OCI-LY7 (cell line): Measurements from ENCODE around the gene PRR18. TPM values are rescaled to one million over a fixed set of nuclear protein-coding genes. Genes with fewer than 3 reads are reported as not detected.
A peak's percentile ranks its signal among the peaks of the same experiment; 100 is the strongest.

ENCODE experiments used
- BruUV-seq: library from RNA; stranded (reverse); fragments of 400-500 nt; replicated peaks from 2 replicates; lab custom pipeline; 2021; lab: Mats Ljungman, UMichigan
- CTCF ChIA-PET: fragments of 300-600 bp; sonication (Branson Sonifier 250); formaldehyde crosslinking; loops from one replicate; lab custom pipeline; 2022; ENCODE audit warnings: antibody characterized with exemption; ENCODE audit not compliant: unreplicated experiment; lab: Charles Lee
- POLR2A ChIA-PET: fragments of 300-600 bp; sonication (Branson Sonifier 250); formaldehyde crosslinking; loops from one replicate; lab custom pipeline; 2022; ENCODE audit warnings: antibody characterized with exemption; lab: Charles Lee
- DNase-seq: peaks from one replicate; pipeline ENCODE4 v3.0.0-alpha.2; 2015; ENCODE audit warnings: low spot score
- H2AFZ ChIP-seq: fragments of 200-600 bp; sonication (generic), shearing (Covaris generic); 2 replicates; pipeline ENCODE4 v1.6.1; 2014; ENCODE audit warnings: mild to moderate bottlenecking, antibody characterized with exemption, low read length, moderate library complexity
- H3K27ac ChIP-seq: fragments of 200-600 bp; sonication (generic); 2 replicates; pipeline ENCODE4 v1.5.1; 2014; ENCODE audit warnings: mixed run types, low read depth, mild to moderate bottlenecking, moderate library complexity, low read length, inconsistent platforms; ENCODE audit not compliant: poor library complexity, severe bottlenecking
- H3K36me3 ChIP-seq: fragments of 200-600 bp; sonication (generic); 2 replicates; pipeline ENCODE4 v1.6.1; 2014; ENCODE audit warnings: mild to moderate bottlenecking, antibody characterized with exemption, low read length, moderate library complexity, mixed read lengths; ENCODE audit not compliant: insufficient read depth
- H3K4me1 ChIP-seq: fragments of 200-600 bp; sonication (generic); 2 replicates; pipeline ENCODE4 v1.5.1; 2014; ENCODE audit warnings: mild to moderate bottlenecking, low read length; ENCODE audit not compliant: insufficient read depth, poor library complexity, severe bottlenecking
- H3K4me2 ChIP-seq: fragments of 200-600 bp; sonication (generic); 2 replicates; pipeline ENCODE4 v1.6.1; 2014; ENCODE audit warnings: mild to moderate bottlenecking, low read length
- H3K4me3 ChIP-seq: fragments of 200-600 bp; sonication (generic); 2 replicates; pipeline ENCODE4 v1.5.1; 2014; ENCODE audit warnings: mild to moderate bottlenecking, low read depth, low read length; ENCODE audit not compliant: poor library complexity, severe bottlenecking
- H3K79me2 ChIP-seq: fragments of 200-600 bp; sonication (generic); 2 replicates; pipeline ENCODE4 v1.6.1; 2016; ENCODE audit warnings: low read depth, mild to moderate bottlenecking, low read length, moderate library complexity, mixed read lengths; ENCODE audit not compliant: insufficient read depth
- H3K9me2 ChIP-seq: fragments of 200-600 bp; sonication (generic); 2 replicates; pipeline ENCODE4 v1.6.1; 2016; ENCODE audit warnings: mild to moderate bottlenecking, low read length, mixed read lengths; ENCODE audit not compliant: insufficient read depth
- H3K9me3 ChIP-seq: fragments of 200-600 bp; sonication (generic); 2 replicates; pipeline ENCODE4 v1.6.1; 2014; ENCODE audit warnings: mild to moderate bottlenecking, mixed run types, low read length, mixed read lengths
- H4K20me1 ChIP-seq: fragments of 200-600 bp; sonication (generic); 2 replicates; pipeline ENCODE4 v1.6.1; 2014; ENCODE audit warnings: mild to moderate bottlenecking, antibody characterized with exemption, low read length, moderate library complexity, mixed read lengths; ENCODE audit not compliant: insufficient read depth
- EZH2phosphoT487 ChIP-seq: fragments of 200-600 bp; sonication (generic); IDR thresholded peaks from 2 replicates; pipeline ENCODE4 v1.6.1; 2018; ENCODE audit warnings: low read depth, borderline replicate concordance, mild to moderate bottlenecking, mixed run types, antibody characterized with exemption, low read length, moderate library complexity, mixed read lengths
- intact Hi-C: fragments of 100-400 bp; cut with micrococcal nuclease; formaldehyde crosslinking; loops from one replicate; pipeline ENCODE4 v1.10.0; 2022; ENCODE audit not compliant: unreplicated experiment
- total RNA-seq, 2 experiments: library from RNA; depleted of rRNA in 1 of 2; stranded (reverse); fragments of >200 nt in 1 of 2; shearing (Covaris generic) in 1 of 2; gene quantifications; 2 replicates each; pipeline ENCODE4 v1.2.3, GENCODE V29; 2014 to 2022
- TF ChIP-seq, protein P1 (sequence below): fragments of 200-600 bp; sonication (generic); conservative IDR thresholded peaks from 2 replicates; pipeline ENCODE4 v1.5.1; 2014; ENCODE audit warnings: mild to moderate bottlenecking, antibody characterized with exemption, low read length, moderate library complexity, mixed read lengths

PRR18 gene
- total RNA-seq, 2 experiments from 2014 or later, result 0.13 to 0.38 TPM

DNA sequence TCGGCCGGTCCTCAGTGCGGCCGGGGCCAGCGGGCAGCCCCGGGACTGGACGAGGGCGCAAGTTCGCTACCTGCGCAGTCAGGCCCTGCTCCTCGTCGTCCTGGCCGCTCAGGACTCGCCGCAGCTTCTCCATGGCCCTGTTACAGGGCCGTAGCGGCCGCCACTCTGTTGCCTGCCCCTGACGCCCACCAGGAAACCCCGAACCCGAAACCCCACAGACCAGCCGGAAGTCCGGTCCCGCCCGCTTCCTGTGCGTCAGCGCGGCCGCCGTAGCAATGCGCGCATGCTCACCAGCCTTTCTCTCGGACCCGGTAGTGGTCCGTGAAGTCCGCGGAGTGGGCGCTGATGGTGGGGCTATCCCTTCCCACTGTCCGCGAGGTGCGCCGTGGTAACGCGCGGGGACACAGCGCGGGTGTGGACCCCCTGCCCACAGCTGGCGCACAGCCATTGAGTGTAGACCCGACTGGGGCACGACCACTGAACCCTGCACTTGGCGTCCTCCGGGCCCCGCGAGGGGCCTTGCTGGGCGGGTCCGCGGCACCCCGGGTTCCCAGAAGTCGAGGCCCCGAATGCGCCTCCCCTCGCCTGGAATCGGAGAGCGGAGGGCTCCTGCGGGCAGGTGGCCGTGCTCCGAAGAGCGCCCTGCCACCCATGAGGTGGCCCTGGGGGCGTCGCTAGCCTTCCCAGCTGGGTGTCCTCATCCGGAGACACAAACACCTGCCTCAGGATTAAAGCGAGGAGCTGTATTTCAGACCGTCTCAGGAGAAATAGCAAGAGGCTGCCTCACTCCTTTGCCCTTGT is 34.4 kb upstream of the PRR18 start, which contains the start of gene SFT2D1:
Gene SFT2D1, minus strand, starts transcription at position 197 of the 801 bp plus-strand sequence. Its CDS starts 64 bp downstream, at position 133.
- no peaks in the 10 kb centered on the region for H3K9me2 ChIP-seq
- H3K9me3 ChIP-seq, result no peaks in the 10 kb centered on the region
- H3K4me2 ChIP-seq, result peak within 1 kb of the TSS; percentile 66
- no peak for TF ChIP-seq EZH2phosphoT487
- TF ChIP-seq, protein P1, sequence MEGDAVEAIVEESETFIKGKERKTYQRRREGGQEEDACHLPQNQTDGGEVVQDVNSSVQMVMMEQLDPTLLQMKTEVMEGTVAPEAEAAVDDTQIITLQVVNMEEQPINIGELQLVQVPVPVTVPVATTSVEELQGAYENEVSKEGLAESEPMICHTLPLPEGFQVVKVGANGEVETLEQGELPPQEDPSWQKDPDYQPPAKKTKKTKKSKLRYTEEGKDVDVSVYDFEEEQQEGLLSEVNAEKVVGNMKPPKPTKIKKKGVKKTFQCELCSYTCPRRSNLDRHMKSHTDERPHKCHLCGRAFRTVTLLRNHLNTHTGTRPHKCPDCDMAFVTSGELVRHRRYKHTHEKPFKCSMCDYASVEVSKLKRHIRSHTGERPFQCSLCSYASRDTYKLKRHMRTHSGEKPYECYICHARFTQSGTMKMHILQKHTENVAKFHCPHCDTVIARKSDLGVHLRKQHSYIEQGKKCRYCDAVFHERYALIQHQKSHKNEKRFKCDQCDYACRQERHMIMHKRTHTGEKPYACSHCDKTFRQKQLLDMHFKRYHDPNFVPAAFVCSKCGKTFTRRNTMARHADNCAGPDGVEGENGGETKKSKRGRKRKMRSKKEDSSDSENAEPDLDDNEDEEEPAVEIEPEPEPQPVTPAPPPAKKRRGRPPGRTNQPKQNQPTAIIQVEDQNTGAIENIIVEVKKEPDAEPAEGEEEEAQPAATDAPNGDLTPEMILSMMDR, result no peak
- peaks cover 24% of the 10 kb centered on the region for H3K36me3 ChIP-seq
- peak within 1 kb of the TSS; percentile 65 for H2AFZ ChIP-seq
- H3K27ac ChIP-seq, result peak within 1 kb of the TSS; percentile 65
- H3K79me2 ChIP-seq, result peaks cover 52% of the 10 kb centered on the region
- ChIA-PET POLR2A (interaction anchor here (0.5 to 1.2 kb wide), 15 partner anchors 9 to 1391 kb away, joined by 3 to 5 read pairs (median 3); no protein-coding TSS in a partner anchor), CTCF (interaction anchor here (1.1 kb wide), 2 partner anchors 29 to 39 kb away, joined by 3 to 4 read pairs; no protein-coding TSS in a partner anchor)
- no TSS peak for BruUV-seq
- peak within 1 kb of the TSS; percentile 97 for H3K4me3 ChIP-seq
- DNase-seq, result peak; percentile 90
- intact Hi-C loops, result loop anchor here (1.0 to 10.0 kb wide), 3 partner anchors 41 to 612 kb away; partner anchors contain the start of gene RNASET2
- peaks cover 6% of the 10 kb centered on the region for H4K20me1 ChIP-seq
- peaks cover 25% of the 10 kb centered on the region for H3K4me1 ChIP-seq

DNA sequence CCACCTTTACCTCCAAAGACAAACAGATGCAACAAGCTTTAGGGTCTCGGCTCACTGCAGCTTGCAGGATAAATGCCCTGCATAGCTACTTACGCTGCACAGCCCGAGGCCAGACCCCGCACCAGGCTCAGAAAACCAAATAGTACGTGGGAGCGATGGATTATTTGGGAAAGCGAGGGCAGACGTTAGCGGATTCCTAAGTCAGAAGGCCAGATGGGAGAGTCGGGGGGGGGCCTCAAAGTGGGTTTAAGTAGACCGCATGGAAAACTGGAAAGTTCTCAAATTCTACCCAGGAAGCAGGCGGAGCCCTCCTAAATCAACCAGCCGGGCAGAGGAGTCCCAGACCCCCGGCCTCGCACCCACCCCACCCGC is 33.8 kb upstream of the PRR18 start:
- Histone ChIP-seq H3K27ac (peak overlapping the region; percentile 65), H3K79me2 (peaks cover 56% of the 10 kb centered on the region), H2AFZ (peak overlapping the region; percentile 65; the same call in 1 of the 2 replicates), H3K4me1 (peaks cover 25% of the 10 kb centered on the region), H4K20me1 (peaks cover 6% of the 10 kb centered on the region), H3K9me2 (no peaks in the 10 kb centered on the region), H3K9me3 (no peaks in the 10 kb centered on the region), H3K4me3 (peak overlapping the region; percentile 97), H3K36me3 (peaks cover 30% of the 10 kb centered on the region), H3K4me2 (peak overlapping the region; percentile 66)
- ChIA-PET CTCF (no interaction called here), POLR2A (interaction anchor here (0.5 to 0.7 kb wide), 4 partner anchors 62 to 1392 kb away, joined by 3 to 4 read pairs (median 3); no protein-coding TSS in a partner anchor)
- intact Hi-C loops, result loop anchor here (1.0 to 10.0 kb wide), 2 partner anchors 55 to 613 kb away; partner anchors contain the start of gene RNASET2
- no peak for TF ChIP-seq EZH2phosphoT487
- TF ChIP-seq, protein P1, result no peak
- BruUV-seq, result no TSS peak
- peak; percentile 22 for DNase-seq
